K562 (cell line): ENCODE data around the gene MARK2. TPM values are rescaled to one million over a fixed set of nuclear protein-coding genes. Genes with fewer than 3 reads are reported as not detected.

Source experiments
- ATAC-seq: fragments of 200-7000 bp; cut with Tn5 transposase; 3 replicates; pipeline ENCODE4 v1.9.1; 2020; ENCODE audit warnings: moderate library complexity
- BruUV-seq: library from RNA; stranded (reverse); fragments of 400-500 nt; replicated peaks from 2 replicates; lab custom pipeline; 2021; lab: Mats Ljungman, UMichigan
- CTCF ChIA-PET: fragments of 300-600 bp; formaldehyde crosslinking; extraction: SDS; loops from one replicate; lab custom pipeline; 2021; ENCODE audit warnings: low intra/inter-chr PET ratio; lab: Yijun Ruan, JAX
- POLR2A ChIA-PET: fragments of 300-600, 350-650 bp; sonication (Branson Sonifier 250); formaldehyde crosslinking; extraction: SDS; loops from one replicate; lab custom pipeline; 2021; ENCODE audit warnings: antibody characterized with exemption, inconsistent platforms; lab: Yijun Ruan, JAX
- DNase-seq, 4 experiments: peaks; one replicate each; pipeline versions ENCODE4 v3.0.0 to v3.0.0-alpha.2; 2011 to 2018; ENCODE audit warnings: low spot score in 3 of 4, mixed read lengths in 3 of 4; ENCODE audit errors: extremely low read depth in 1 of 4
- FAIRE-seq: peaks from 2 replicates; lab custom pipeline; 2011; peaks lifted over from hg19 to GRCh38; lab: Jason Lieb, UNC
- H2AFZ ChIP-seq: 2 replicates; pipeline ENCODE4 v1.6.0; 2011; ENCODE audit warnings: low read depth, low read length, control low read depth, inconsistent platforms
- H3K27ac ChIP-seq: fragments of 200-600 bp; 3 replicates; pipeline ENCODE4 v1.8.0; 2011; ENCODE audit warnings: low read depth, mild to moderate bottlenecking, control low read depth, inconsistent platforms, low read length, moderate library complexity, mixed read lengths; ENCODE audit errors: extremely low read depth
- H3K27me3 ChIP-seq, 2 experiments: fragments of 300-600 bp in 1 of 2; 2 replicates in 1 of 2; 3 replicates in 1 of 2; pipeline versions ENCODE4 v1.6.0 to v1.8.0; 2011; ENCODE audit warnings: inconsistent platforms in 2 of 2, low read length in 2 of 2, mild to moderate bottlenecking in 1 of 2, mixed read lengths in 1 of 2, moderate library complexity in 1 of 2; ENCODE audit not compliant: control insufficient read depth in 2 of 2, insufficient read depth in 2 of 2
- H3K36me3 ChIP-seq: fragments of 300-600 bp; 3 replicates; pipeline ENCODE4 v1.8.0; 2011; ENCODE audit warnings: mild to moderate bottlenecking, low read length, inconsistent platforms; ENCODE audit not compliant: control insufficient read depth, insufficient read depth
- H3K4me1 ChIP-seq, 2 experiments: fragments of 200-600 bp in 1 of 2; replicated peaks in 1 of 2; 2 replicates in 1 of 2; 3 replicates in 1 of 2; pipeline versions ENCODE4 v1.5.1 to v1.8.0; 2011; ENCODE audit warnings: inconsistent platforms in 2 of 2, low read length in 2 of 2, mild to moderate bottlenecking in 1 of 2, mixed read lengths in 1 of 2, moderate library complexity in 1 of 2; ENCODE audit not compliant: control insufficient read depth in 2 of 2, insufficient read depth in 2 of 2
- H3K4me2 ChIP-seq: 2 replicates; pipeline ENCODE4 v1.6.1; 2011; ENCODE audit warnings: low read length, control low read depth, inconsistent platforms, mixed read lengths; ENCODE audit not compliant: insufficient read depth
- H3K4me3 ChIP-seq: fragments of 200-600 bp; sonication (generic), shearing (Covaris generic); 2 replicates; pipeline ENCODE4 v1.5.1; 2016; ENCODE audit warnings: control low read depth, inconsistent platforms
- H3K79me2 ChIP-seq: fragments of 200-600 bp; 3 replicates; pipeline ENCODE4 v1.8.0; 2011; ENCODE audit warnings: low read length, inconsistent platforms; ENCODE audit not compliant: control insufficient read depth, insufficient read depth
- H3K9ac ChIP-seq, 2 experiments: 2 replicates each; pipeline versions ENCODE4 v1.6.0 to v1.6.1; 2011; ENCODE audit warnings: low read depth in 2 of 2, low read length in 2 of 2, control low read depth in 1 of 2, inconsistent platforms in 1 of 2, mild to moderate bottlenecking in 1 of 2, mixed read lengths in 1 of 2; ENCODE audit not compliant: insufficient read depth in 1 of 2
- H3K9me1 ChIP-seq: one replicate; pipeline ENCODE4 v1.6.0; 2011; ENCODE audit warnings: inconsistent platforms, mild to moderate bottlenecking, low read length, moderate library complexity; ENCODE audit not compliant: control insufficient read depth, insufficient read depth
- H3K9me3 ChIP-seq: replicated peaks from 2 replicates; pipeline ENCODE4 v1.5.1; 2011; ENCODE audit warnings: low read depth, low read length, inconsistent platforms; ENCODE audit not compliant: control insufficient read depth, insufficient read depth
- H4K20me1 ChIP-seq: replicated peaks from 2 replicates; pipeline ENCODE4 v1.6.1; 2011; ENCODE audit warnings: low read length, inconsistent platforms, mixed read lengths; ENCODE audit not compliant: control insufficient read depth, insufficient read depth
- CGGBP1 ChIP-seq: fragments of 250-450 bp; sonication (Bioruptor Pico); IDR thresholded peaks from 2 replicates; pipeline ENCODE4 v1.9.0; 2021; ENCODE audit warnings: mild to moderate bottlenecking
- POLR2G ChIP-seq: fragments of 200-400 bp; formaldehyde crosslinking; IDR thresholded peaks from 2 replicates; pipeline ENCODE4 v1.6.1; 2017; ENCODE audit warnings: low read depth, mild to moderate bottlenecking, antibody characterized with exemption, low read length, moderate library complexity
- TAF9B ChIP-seq: fragments of 450-650 bp; IDR thresholded peaks from 2 replicates; pipeline ENCODE4 v1.6.1; 2018; ENCODE audit warnings: mild to moderate bottlenecking; ENCODE audit not compliant: partially characterized antibody
- ZNF436 ChIP-seq: fragments of 250-450, 450-650 bp; sonication (Bioruptor Pico); formaldehyde crosslinking; IDR thresholded peaks from 2 replicates; pipeline ENCODE4 v1.7.0; 2020; ENCODE audit warnings: mild to moderate bottlenecking
- WGBS: fragments of 100-300 bp; shearing (Covaris generic); methylation state at CpG from one replicate; pipeline ENCODE4 v1.1.6; 2016; ENCODE audit warnings: low coverage, mixed read lengths; ENCODE audit not compliant: insufficient coverage; ENCODE audit errors: missing lambda C conversion rate; 5-methylcytosine and 5-hydroxymethylcytosine counted together
- in situ Hi-C: fragments of 300-500 bp; cut with MboI; formaldehyde crosslinking; loops from 4 replicates; pipeline ENCODE4 v1.15.0; 2018; ENCODE audit warnings: inconsistent platforms, mixed read lengths
- intact Hi-C: fragments of 100-400 bp; cut with micrococcal nuclease; formaldehyde crosslinking; loops from 2 replicates; pipeline ENCODE4 v1.14.2; 2022
- polyA plus RNA-seq, 8 experiments: library from polyadenylated mRNA; depleted of rRNA in 4 of 8; stranded (reverse) in 5 of 8; unstranded in 3 of 8; fragments of >200 nt; fragmentation: Nextera tagmentation in 2 of 8; fragmentation: Illumina TruSeq in 1 of 8; extraction: Ambion mirVana in 2 of 8; extraction: Trizol in 1 of 8; gene quantifications; 2 replicates each; pipeline versions ENCODE4 v1.2.1 to v1.2.3, GENCODE V29; 2011 to 2014; ENCODE audit warnings: inconsistent platforms in 1 of 8, missing spikeins in 1 of 8
- total RNA-seq, 7 experiments: library from RNA; depleted of rRNA in 6 of 7; stranded (reverse); fragments of >200 nt in 6 of 7; fragmentation: Illumina TruSeq in 2 of 7; extraction: Trizol in 2 of 7; gene quantifications; 2 replicates each; pipeline versions ENCODE4 v1.2.1 to v1.2.3, GENCODE V29; 2011 to 2021; ENCODE audit warnings: low replicate concordance in 1 of 7
- TF ChIP-seq, protein P1 (sequence below), 2 experiments: fragments of 450-650 bp in 1 of 2; sonication (generic) in 1 of 2; formaldehyde crosslinking; conservative IDR thresholded peaks; 2 replicates each; pipeline versions ENCODE4 v1.4.0 to v1.8.1; 2020 to 2022; ENCODE audit warnings: mild to moderate bottlenecking in 1 of 2, missing genetic modification reagents in 1 of 2

The MARK2 gene
- total and polyA plus RNA-seq, 9 of the 15 experiments (the other 6 are each of a cell fraction or from before 2014, with no cell fraction given), result 0.32 to 43.5 (median 15.1) TPM

- TF ChIP-seq, protein P1, sequence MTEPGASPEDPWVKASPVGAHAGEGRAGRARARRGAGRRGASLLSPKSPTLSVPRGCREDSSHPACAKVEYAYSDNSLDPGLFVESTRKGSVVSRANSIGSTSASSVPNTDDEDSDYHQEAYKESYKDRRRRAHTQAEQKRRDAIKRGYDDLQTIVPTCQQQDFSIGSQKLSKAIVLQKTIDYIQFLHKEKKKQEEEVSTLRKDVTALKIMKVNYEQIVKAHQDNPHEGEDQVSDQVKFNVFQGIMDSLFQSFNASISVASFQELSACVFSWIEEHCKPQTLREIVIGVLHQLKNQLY (CRISPR knock-in tag; conservative IDR thresholded peaks at IDR 0.05), result no peak
- TF ChIP-seq TAF9B (no peak), CGGBP1 (no peak)
Measured at GRCh38 chr11:63903884-63904283, 65.0 kb downstream of the MARK2 start (continued).

DNA sequence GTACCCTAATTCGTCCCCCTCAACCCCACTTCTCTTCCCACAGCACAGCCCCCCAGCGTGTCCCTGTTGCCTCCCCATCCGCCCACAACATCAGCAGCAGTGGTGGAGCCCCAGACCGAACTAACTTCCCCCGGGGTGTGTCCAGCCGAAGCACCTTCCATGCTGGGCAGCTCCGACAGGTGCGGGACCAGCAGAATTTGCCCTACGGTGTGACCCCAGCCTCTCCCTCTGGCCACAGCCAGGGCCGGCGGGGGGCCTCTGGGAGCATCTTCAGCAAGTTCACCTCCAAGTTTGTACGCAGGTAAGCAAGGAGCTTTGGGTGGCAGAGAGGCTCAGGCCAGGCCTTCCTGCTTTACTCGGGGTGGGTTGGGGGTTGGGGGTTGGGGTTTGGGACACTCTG, 65.8 kb downstream of the MARK2 start:
- H3K9ac ChIP-seq, result 0 out of 4 replicates have a peak overlapping the region, but pooled peaks of 1 of the 2 experiments have one; percentile 16
- no peak overlapping the region for H3K4me3 ChIP-seq
- H3K9me3 ChIP-seq, result no peaks in the 10 kb centered on the region
- no peak overlapping the region for H3K27ac ChIP-seq
- H3K4me1 ChIP-seq, result peaks cover 0 to 31% of the 10 kb centered on the region in 2 experiments; a peak in 2 of 5 replicates
- ATAC-seq, result no peak
- 93% methylated on average over 12 of the region's 13 CpGs for WGBS
- H3K27me3 ChIP-seq, result no peaks in the 10 kb centered on the region
- no peaks in the 10 kb centered on the region for H3K9me1 ChIP-seq
- H3K79me2 ChIP-seq, result no peaks in the 10 kb centered on the region
- ChIA-PET CTCF (no interaction called here), POLR2A (no interaction called here)
- peaks cover 93% of the 10 kb centered on the region; the same call in 2 of the 3 replicates for H3K36me3 ChIP-seq
- DNase-seq, result no peak
- no TSS peak for BruUV-seq
- H3K4me2 ChIP-seq, result no peak overlapping the region
- intact Hi-C loops, result no loop called here
- H4K20me1 ChIP-seq, result 0 out of 2 replicates have a peak, but pooled peaks cover 11% of the 10 kb centered on the region
- no peak overlapping the region for H2AFZ ChIP-seq
- no peak for FAIRE-seq
- peak; percentile 48 for TF ChIP-seq POLR2G
- no peak for TF ChIP-seq ZNF436 (CRISPR knock-in tag)
- TF ChIP-seq, all 486 proteins: peak for 1
- in situ Hi-C loops, result no loop called here
